Peyer's patch (tissue), 4 donors: Measurements from ENCODE around the gene RPS23. TPM values are rescaled to one million over a fixed set of nuclear protein-coding genes. Genes with fewer than 3 reads are reported as not detected.

Source experiments
- DNase-seq, 3 donors: peaks; one replicate each; pipeline ENCODE4 v3.0.0-alpha.2; 2017 to 2019
- H3K27ac ChIP-seq, 4 donors: fragments of 200-600 bp; sonication (generic); one replicate each; pipeline ENCODE4 v1.5.1; 2016 to 2019
- H3K27me3 ChIP-seq, 2 donors: fragments of 200-600 bp; sonication (generic); one replicate each; pipeline ENCODE4 v1.5.1; 2019
- H3K36me3 ChIP-seq, 3 donors: fragments of 200-600 bp; sonication (generic); one replicate each; pipeline ENCODE4 v1.5.1; 2016 to 2019
- H3K4me1 ChIP-seq, 4 donors: fragments of 200-600 bp; sonication (generic); one replicate each; pipeline ENCODE4 v1.5.1; 2016 to 2019
- H3K4me3 ChIP-seq, 4 donors: fragments of 200-600 bp; sonication (generic); 1 replicate in 3 of 4; 2 replicates in 1 of 4; pipeline ENCODE4 v1.5.1; 2016 to 2019; ENCODE audit warnings: mild to moderate bottlenecking in 1 of 4
- H3K9me3 ChIP-seq, 4 donors: fragments of 200-600 bp; sonication (generic); one replicate each; pipeline ENCODE4 v1.5.1; 2016 to 2019; ENCODE audit warnings: mild to moderate bottlenecking in 1 of 4
- CTCF ChIP-seq, 6 experiments: fragments of 450-650 bp in 4 of 6; fragments of 200-600 bp in 2 of 6; sonication (generic) in 1 of 6; IDR thresholded peaks; one replicate each; pipeline ENCODE4 v1.5.1; 2017 to 2019; ENCODE audit warnings: antibody characterized with exemption in 6 of 6, mild to moderate bottlenecking in 3 of 6, moderate library complexity in 1 of 6
- POLR2A ChIP-seq, 2 donors: fragments of 450-650 bp; IDR thresholded peaks; one replicate each; pipeline ENCODE4 v1.5.1; 2017; ENCODE audit warnings: antibody characterized with exemption in 2 of 2, mild to moderate bottlenecking in 2 of 2, moderate library complexity in 2 of 2
- total RNA-seq, 4 donors: library from RNA; depleted of rRNA; stranded (reverse); fragments of >200 nt; gene quantifications; one replicate each; pipeline ENCODE4 v1.1.0, GENCODE V29; 2016

RPS23 gene
- total RNA-seq, 4 donors from 2014 or later = 1,011 to 2,656 (median 1,224) TPM

GRCh38 chr5:82308416-82308815 lies 30.3 kb upstream of the RPS23 start:
- DNase-seq = no peak
- H3K4me3 ChIP-seq = no peak overlapping the region
- H3K27ac ChIP-seq = no peak overlapping the region
- no peaks in the 10 kb centered on the region for H3K27me3 ChIP-seq
- H3K4me1 ChIP-seq = peaks cover 0 to 4% (median 0%) of the 10 kb centered on the region in 4 donors
- TF ChIP-seq POLR2A (IDR thresholded peaks at IDR 0.05) = no peak
- no peak for TF ChIP-seq CTCF (IDR thresholded peaks at IDR 0.05)
- H3K36me3 ChIP-seq = no peaks in the 10 kb centered on the region
- H3K9me3 ChIP-seq = no peaks in the 10 kb centered on the region

- Histone ChIP-seq H3K4me3 (no peak overlapping the region), H3K4me1 (peaks cover 0 to under 1% (median 0%) of the 10 kb centered on the region in 4 donors), H3K27me3 (no peaks in the 10 kb centered on the region), H3K9me3 (no peaks in the 10 kb centered on the region), H3K36me3 (no peaks in the 10 kb centered on the region), H3K27ac (no peak overlapping the region)
- TF ChIP-seq CTCF (IDR thresholded peaks at IDR 0.05) (no peak), POLR2A (IDR thresholded peaks at IDR 0.05) (no peak)
- DNase-seq = no peak
Measured at GRCh38 chr5:82307451-82307850, 29.3 kb upstream of the RPS23 start.

- no peak overlapping the region for H3K27ac ChIP-seq
- no peaks in the 10 kb centered on the region for H3K9me3 ChIP-seq
- H3K36me3 ChIP-seq = no peaks in the 10 kb centered on the region
- no peak for DNase-seq
- TF ChIP-seq CTCF (IDR thresholded peaks at IDR 0.05) (no peak), POLR2A (IDR thresholded peaks at IDR 0.05) (no peak)
- no peaks in the 10 kb centered on the region for H3K4me1 ChIP-seq
- H3K27me3 ChIP-seq = no peaks in the 10 kb centered on the region
- H3K4me3 ChIP-seq = no peak overlapping the region
Measured at GRCh38 chr5:82306151-82306550, 28.0 kb upstream of the RPS23 start.

GRCh38 chr5:82301190-82301589 lies 23.0 kb upstream of the RPS23 start:
- Histone ChIP-seq H3K36me3 (no peaks in the 10 kb centered on the region), H3K4me1 (no peaks in the 10 kb centered on the region), H3K4me3 (no peak overlapping the region), H3K27me3 (no peaks in the 10 kb centered on the region), H3K9me3 (no peaks in the 10 kb centered on the region), H3K27ac (no peak overlapping the region)
- DNase-seq = no peak
- TF ChIP-seq CTCF (IDR thresholded peaks at IDR 0.05) = no peak
- no peak for TF ChIP-seq POLR2A (IDR thresholded peaks at IDR 0.05)

GRCh38 chr5:82298668-82299067 lies 20.5 kb upstream of the RPS23 start:
- DNase-seq = no peak
- H3K27me3 ChIP-seq = no peaks in the 10 kb centered on the region

More at GRCh38 chr5:82298668-82299067, 20.5 kb upstream of the RPS23 start:
- TF ChIP-seq CTCF (IDR thresholded peaks at IDR 0.05) = no peak
- no peak for TF ChIP-seq POLR2A (IDR thresholded peaks at IDR 0.05)
- no peak overlapping the region for H3K27ac ChIP-seq
- H3K4me3 ChIP-seq = no peak overlapping the region
- H3K36me3 ChIP-seq = no peaks in the 10 kb centered on the region
- no peaks in the 10 kb centered on the region for H3K9me3 ChIP-seq
- no peaks in the 10 kb centered on the region for H3K4me1 ChIP-seq
